K562 (cell line): Measurements from ENCODE around the gene GLDN. TPM values are rescaled to one million over a fixed set of nuclear protein-coding genes. Genes with fewer than 3 reads are reported as not detected.

Experiments
- ARID2 ChIP-seq: fragments of 450-650 bp; IDR thresholded peaks from 2 replicates; pipeline ENCODE4 v1.6.1; 2017; ENCODE audit warnings: antibody characterized with exemption, mild to moderate bottlenecking
- CTCF ChIP-seq, 3 experiments: IDR thresholded peaks in 2 of 3; conservative IDR thresholded peaks in 1 of 3; 2 replicates each; pipeline ENCODE4 v1.5.1; 2011 to 2012; ENCODE audit warnings: low read length in 3 of 3, mild to moderate bottlenecking in 3 of 3, control low read depth in 2 of 3, improper control_type of control experiment in 1 of 3, inconsistent platforms in 1 of 3, low read depth in 1 of 3, mixed read lengths in 1 of 3, moderate library complexity in 1 of 3; ENCODE audit not compliant: insufficient read depth in 2 of 3
- CXXC5 ChIP-seq: fragments of 250-450 bp; sonication (Bioruptor Pico); IDR thresholded peaks from 2 replicates; pipeline ENCODE4 v1.8.0; 2022; ENCODE audit warnings: inconsistent platforms, mild to moderate bottlenecking, moderate library complexity
- EP300 ChIP-seq: IDR thresholded peaks from 2 replicates; pipeline ENCODE4 v1.6.1; 2012; ENCODE audit warnings: low read length, improper control_type of control experiment
- ESRRA ChIP-seq: fragments of 450-650 bp; IDR thresholded peaks from 2 replicates; pipeline ENCODE4 v1.6.1; 2014; ENCODE audit warnings: low read depth, mild to moderate bottlenecking, moderate library complexity, borderline replicate concordance
- KAT2B ChIP-seq: IDR thresholded peaks from one replicate; pipeline ENCODE4 v1.6.1; 2012; ENCODE audit warnings: low read depth, mild to moderate bottlenecking, control low read depth, inconsistent platforms, low read length, moderate library complexity
- KAT8 ChIP-seq: fragments of 450-650 bp; IDR thresholded peaks from 2 replicates; pipeline ENCODE4 v1.6.1; 2016; ENCODE audit warnings: low read depth, mild to moderate bottlenecking
- MAFK ChIP-seq: IDR thresholded peaks from 2 replicates; pipeline ENCODE4 v1.6.1; 2011; ENCODE audit warnings: low read length, improper control_type of control experiment
- NUFIP1 ChIP-seq: fragments of 450-650 bp; IDR thresholded peaks from 2 replicates; pipeline ENCODE4 v1.6.1; 2018; ENCODE audit not compliant: partially characterized antibody
- RBM25 ChIP-seq: fragments of 200-400 bp; formaldehyde crosslinking; IDR thresholded peaks from 2 replicates; pipeline ENCODE4 v1.6.1; 2018; ENCODE audit warnings: low read length, low read depth, moderate library complexity; ENCODE audit not compliant: severe bottlenecking
- RCOR1 ChIP-seq, 2 experiments: IDR thresholded peaks; 2 replicates each; pipeline ENCODE4 v1.6.1; 2012; ENCODE audit warnings: low read depth in 2 of 2, low read length in 2 of 2, borderline replicate concordance in 1 of 2, improper control_type of control experiment in 1 of 2
- REST ChIP-seq, 2 experiments: fragments of 450-650 bp; formaldehyde crosslinking in 1 of 2; IDR thresholded peaks; 2 replicates each; pipeline versions ENCODE4 v1.4.0 to v1.6.1; 2014 to 2020; ENCODE audit warnings: mild to moderate bottlenecking in 2 of 2, borderline replicate concordance in 1 of 2, low read depth in 1 of 2
- SMC3 ChIP-seq: conservative IDR thresholded peaks from 2 replicates; pipeline ENCODE4 v1.6.1; 2011; ENCODE audit warnings: low read depth, low read length, improper control_type of control experiment; ENCODE audit not compliant: insufficient read depth
- ZBTB17 ChIP-seq: fragments of 450-650 bp; formaldehyde crosslinking; IDR thresholded peaks from 2 replicates; pipeline ENCODE4 v1.4.0; 2020; ENCODE audit warnings: mild to moderate bottlenecking
- ZFP36 ChIP-seq: fragments of 150-350 bp; IDR thresholded peaks from 2 replicates; pipeline ENCODE4 v1.6.1; 2018; ENCODE audit warnings: low read length, low read depth; ENCODE audit not compliant: partially characterized antibody
- ZKSCAN1 ChIP-seq: fragments of 150-350 bp; IDR thresholded peaks from 2 replicates; pipeline ENCODE4 v1.6.1; 2016; ENCODE audit warnings: low read depth, low read length
- ZNF239 ChIP-seq: fragments of 250-450 bp; sonication (Bioruptor Pico); IDR thresholded peaks from 2 replicates; pipeline ENCODE4 v1.4.0; 2020; ENCODE audit warnings: mild to moderate bottlenecking
- ZNF24 ChIP-seq: fragments of 450-650 bp; IDR thresholded peaks from 2 replicates; pipeline ENCODE4 v1.6.1; 2016
- polyA plus RNA-seq, 8 experiments: library from polyadenylated mRNA; depleted of rRNA in 4 of 8; stranded (reverse) in 5 of 8; unstranded in 3 of 8; fragments of >200 nt; fragmentation: Nextera tagmentation in 2 of 8; fragmentation: Illumina TruSeq in 1 of 8; extraction: Ambion mirVana in 2 of 8; extraction: Trizol in 1 of 8; gene quantifications; 2 replicates each; pipeline versions ENCODE4 v1.2.1 to v1.2.3, GENCODE V29; 2011 to 2014; ENCODE audit warnings: inconsistent platforms in 1 of 8, missing spikeins in 1 of 8
- total RNA-seq, 7 experiments: library from RNA; depleted of rRNA in 6 of 7; stranded (reverse); fragments of >200 nt in 6 of 7; fragmentation: Illumina TruSeq in 2 of 7; extraction: Trizol in 2 of 7; gene quantifications; 2 replicates each; pipeline versions ENCODE4 v1.2.1 to v1.2.3, GENCODE V29; 2011 to 2021; ENCODE audit warnings: low replicate concordance in 1 of 7

GLDN gene
- total and polyA plus RNA-seq, 9 of the 15 experiments (the other 6 are each of a cell fraction or from before 2014, with no cell fraction given) = 0.05 to 0.33 (median 0.18) TPM

DNA sequence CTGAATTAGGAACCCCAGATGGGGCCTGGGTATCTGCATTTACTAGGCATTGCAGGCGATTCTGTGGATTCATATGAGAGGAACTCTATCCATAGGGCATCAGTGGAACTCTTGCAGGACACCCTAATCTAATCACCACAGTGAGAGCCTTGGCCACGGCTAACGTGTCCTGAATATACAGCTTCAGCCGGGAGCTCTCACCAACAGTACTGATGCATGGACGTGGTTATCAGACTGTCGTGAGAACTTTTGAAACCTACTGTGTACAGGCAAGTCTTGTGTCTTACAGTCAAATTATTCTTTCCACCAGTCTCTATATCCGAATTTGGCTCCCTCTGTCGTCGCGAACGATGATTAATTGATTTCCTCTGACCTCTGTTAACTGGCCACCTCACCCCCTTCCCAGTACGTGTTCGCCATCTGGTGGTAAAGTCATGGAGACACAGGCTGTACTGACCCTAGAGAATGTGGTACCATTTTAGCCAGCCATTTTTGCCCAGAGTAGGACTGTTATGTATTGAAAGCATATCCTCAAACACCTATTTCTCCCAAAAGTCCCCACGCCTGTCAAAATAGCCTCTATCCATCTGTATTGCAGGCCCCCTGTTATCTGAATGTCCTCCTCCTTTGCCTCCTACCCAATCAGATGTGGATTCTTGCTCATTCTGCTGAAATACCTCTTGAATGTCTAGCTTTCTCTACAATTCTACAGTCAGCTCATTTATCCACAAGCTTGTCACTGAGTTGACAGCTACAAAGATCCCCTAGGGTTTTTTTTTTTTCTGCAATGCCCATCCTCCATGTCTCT is 39.7 kb downstream of the GLDN start (continued):
- TF ChIP-seq REST (IDR thresholded peaks at IDR 0.05; ENCODE audit: borderline replicate concordance) (peak; percentile 92), REST (CRISPR knock-in tag; IDR thresholded peaks at IDR 0.05; ENCODE audit: low read depth) (no peak), ZKSCAN1 (0 out of 2 replicates have a peak, but pooled peaks have one; percentile 43), KAT2B (no peak), ESRRA (peak; percentile 48; the same call in 1 of the 2 replicates), ARID2 (peak; percentile 75; the same call in 1 of the 2 replicates), CXXC5 (0 out of 2 replicates have a peak, but pooled peaks have one; percentile 45), EP300 (peak; percentile 38; the same call in 1 of the 2 replicates), ZNF24 (peak; percentile 91), RCOR1 (IDR thresholded peaks at IDR 0.05; ENCODE audit: borderline replicate concordance in 1 of 2, low read depth in 2 of 2, low read length in 2 of 2) (peak in 1 of 2 experiments; percentile 46; a peak in 1 of 4 replicates), ZNF239 (CRISPR knock-in tag) (peak; percentile 44; the same call in 1 of the 2 replicates), MAFK (0 out of 2 replicates have a peak, but pooled peaks have one; percentile 25), NUFIP1 (no peak), SMC3 (peak; percentile 94), ZFP36 (peak; percentile 21), RBM25 (peak; percentile 21), KAT8 (no peak), ZBTB17 (CRISPR knock-in tag) (no peak), CTCF (IDR thresholded peaks at IDR 0.05 in 2 of 3, conservative IDR thresholded peaks at IDR 0.05 in 1 of 3; ENCODE audit: insufficient read depth in 2 of 3, low read depth in 1 of 3, low read length in 3 of 3) (peak; percentile 93 to 99 (median 96))
